Purkinje cell (primary cell): ENCODE results near the gene TRIM38. TPM values are rescaled to one million over a fixed set of nuclear protein-coding genes. Genes with fewer than 3 reads are reported as not detected.

Experiments
- polyA plus RNA-seq: library from polyadenylated mRNA; unstranded; fragments of >200 nt; fragmentation: Nextera tagmentation; gene quantifications from 2 replicates; pipeline ENCODE4 v1.2.1, GENCODE V29; 2014

The TRIM38 gene, protein sequence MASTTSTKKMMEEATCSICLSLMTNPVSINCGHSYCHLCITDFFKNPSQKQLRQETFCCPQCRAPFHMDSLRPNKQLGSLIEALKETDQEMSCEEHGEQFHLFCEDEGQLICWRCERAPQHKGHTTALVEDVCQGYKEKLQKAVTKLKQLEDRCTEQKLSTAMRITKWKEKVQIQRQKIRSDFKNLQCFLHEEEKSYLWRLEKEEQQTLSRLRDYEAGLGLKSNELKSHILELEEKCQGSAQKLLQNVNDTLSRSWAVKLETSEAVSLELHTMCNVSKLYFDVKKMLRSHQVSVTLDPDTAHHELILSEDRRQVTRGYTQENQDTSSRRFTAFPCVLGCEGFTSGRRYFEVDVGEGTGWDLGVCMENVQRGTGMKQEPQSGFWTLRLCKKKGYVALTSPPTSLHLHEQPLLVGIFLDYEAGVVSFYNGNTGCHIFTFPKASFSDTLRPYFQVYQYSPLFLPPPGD
- 0.22 TPM in 1 of 2 replicates, not detected in the other for polyA plus RNA-seq

DNA sequence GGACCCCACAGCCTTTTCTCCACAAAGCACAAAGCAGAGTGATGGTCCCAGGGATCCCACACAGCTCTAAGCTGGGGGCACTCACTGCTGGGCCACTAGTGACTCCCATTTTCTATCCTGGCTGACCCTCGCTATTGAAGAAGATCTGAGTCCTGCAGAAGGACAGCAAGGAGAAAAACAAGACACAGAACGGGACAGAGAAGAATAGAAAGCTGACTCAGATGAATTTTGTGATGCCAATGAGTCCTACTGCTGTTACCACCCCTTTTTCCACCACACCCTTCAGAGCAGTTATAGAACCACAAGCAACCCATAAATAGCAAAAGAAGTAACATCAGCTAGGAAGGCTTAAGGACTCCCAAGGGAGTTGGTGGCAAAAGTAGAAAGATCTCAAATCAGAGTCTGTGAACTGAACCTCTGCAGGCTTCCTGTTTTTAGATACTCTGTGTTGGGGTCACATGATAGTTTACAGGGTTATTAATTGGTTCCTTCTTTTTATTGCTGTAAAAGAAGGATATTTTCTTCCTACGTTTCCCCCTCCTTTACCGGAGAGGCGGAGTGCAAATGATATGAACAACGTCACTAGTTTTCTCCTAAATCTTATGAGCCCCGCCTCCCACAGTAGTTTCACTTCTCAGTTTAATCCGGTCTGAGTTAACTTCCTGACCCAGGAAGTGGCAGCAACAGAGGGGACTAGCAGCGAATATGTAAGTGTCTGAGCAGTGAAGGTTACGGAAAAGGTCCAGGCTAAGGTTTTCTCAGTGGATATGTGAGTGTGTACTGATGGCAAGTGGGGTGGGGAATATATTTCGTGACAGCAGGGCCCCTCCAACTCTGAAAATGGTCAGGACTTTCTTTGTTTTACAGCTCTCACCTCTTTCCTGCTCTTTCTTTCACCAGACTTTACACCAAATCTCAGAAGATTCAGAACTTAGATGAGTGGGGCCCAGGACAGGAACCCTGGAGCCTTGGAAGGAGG, at the start of gene TRIM38:
Gene TRIM38 (plus strand): TSS at position 654 of the 979 bp plus-strand sequence. CDS start 3,721 bp downstream, outside the sequence.

DNA sequence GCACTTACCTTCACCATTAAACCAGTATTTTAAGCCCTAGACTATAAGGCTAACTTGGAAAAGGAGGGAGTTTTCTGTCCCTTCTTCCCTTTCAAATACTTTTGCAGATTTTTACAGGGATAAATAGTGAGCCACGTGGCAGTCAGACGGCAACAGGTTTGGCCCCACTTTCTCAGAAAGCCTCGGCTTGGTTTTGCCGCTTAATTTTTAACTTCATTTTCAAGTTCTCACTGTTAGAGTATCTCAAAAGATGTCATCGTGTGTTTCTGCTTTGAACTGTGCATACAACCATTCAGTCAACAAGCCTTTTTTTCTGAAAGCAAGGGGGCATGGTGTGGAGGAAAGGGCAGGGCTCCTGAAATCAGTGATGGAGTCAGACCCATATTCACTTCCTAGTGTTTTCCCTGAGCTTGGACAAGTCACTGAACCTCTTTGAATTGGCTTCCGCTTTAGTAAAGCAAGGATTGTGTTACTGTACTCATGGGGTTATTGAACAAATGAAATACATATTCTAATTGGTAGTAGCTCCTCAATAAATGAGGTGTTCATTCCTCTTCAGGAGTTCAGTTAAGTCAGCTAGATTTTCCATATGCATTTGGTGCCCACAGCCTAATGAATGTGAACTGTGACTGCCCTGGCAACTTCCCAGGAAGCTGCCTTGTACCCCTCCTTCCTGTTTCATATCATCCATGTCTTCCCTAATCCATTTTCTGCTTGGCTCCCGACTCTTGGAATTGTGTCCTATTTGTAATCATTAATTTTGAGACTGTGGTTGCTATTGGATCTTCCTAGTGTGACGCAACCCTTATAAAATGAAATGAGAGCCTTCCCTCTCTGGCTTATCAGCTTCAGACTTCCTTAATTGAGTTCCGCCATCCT, 31.8 kb upstream of the TRIM38 start, which contains the start of gene SLC17A2:
Gene SLC17A2 (minus strand): TSS at position 160 of the 879 bp plus-strand sequence. CDS start 4,895 bp downstream, outside the sequence.

Other genes starting within 250 kb of the TRIM38 start
- gene SLC17A4, start 208.1 kb upstream of the TRIM38 start, polyA plus RNA-seq = not detected in 2 replicates
- not detected in 2 replicates for gene SLC17A1, start 130.8 kb upstream of the TRIM38 start, polyA plus RNA-seq
- gene SLC17A3, start 88.6 kb upstream of the TRIM38 start, polyA plus RNA-seq = not detected in 2 replicates
- gene SLC17A2, start 32.1 kb upstream of the TRIM38 start, polyA plus RNA-seq = not detected in 2 replicates
- gene HFE, start 124.6 kb downstream of the TRIM38 start, polyA plus RNA-seq = 1.9 TPM in 1 of 2 replicates, not detected in the other